SIG-M5 treated with dmso at 0.1 percent for 504 hours (cell line): ENCODE measurements around the gene CEP95.

Experiments
- DNase-seq: peaks from one replicate; lab custom pipeline; 2025; ENCODE audit not compliant: unreplicated experiment; lab: John Stamatoyannopoulos, UW

The CEP95 gene

DNA sequence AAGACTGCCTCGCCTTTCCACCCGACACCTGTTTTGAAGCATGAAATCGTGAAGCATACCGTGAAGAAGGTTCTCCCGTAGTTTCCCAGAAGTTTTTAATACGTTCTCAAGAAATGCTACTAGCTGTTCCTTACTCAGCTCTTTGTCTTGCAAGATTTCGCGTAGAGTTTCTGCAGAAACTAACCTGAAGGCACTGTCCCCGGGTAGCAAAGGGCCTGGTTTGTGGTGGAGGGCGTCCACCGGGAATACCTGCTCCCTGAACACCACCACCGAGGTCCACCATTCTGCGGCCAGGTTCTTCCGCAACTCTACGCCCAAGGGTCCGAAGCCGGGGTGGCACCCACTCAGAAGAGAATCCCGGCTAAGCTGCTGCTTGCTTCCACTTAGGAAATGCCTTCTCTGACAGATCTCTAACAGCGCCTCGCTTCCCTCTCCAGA lies 10.4 kb upstream of the CEP95 start:
- DNase-seq = peak; percentile 87

DNA sequence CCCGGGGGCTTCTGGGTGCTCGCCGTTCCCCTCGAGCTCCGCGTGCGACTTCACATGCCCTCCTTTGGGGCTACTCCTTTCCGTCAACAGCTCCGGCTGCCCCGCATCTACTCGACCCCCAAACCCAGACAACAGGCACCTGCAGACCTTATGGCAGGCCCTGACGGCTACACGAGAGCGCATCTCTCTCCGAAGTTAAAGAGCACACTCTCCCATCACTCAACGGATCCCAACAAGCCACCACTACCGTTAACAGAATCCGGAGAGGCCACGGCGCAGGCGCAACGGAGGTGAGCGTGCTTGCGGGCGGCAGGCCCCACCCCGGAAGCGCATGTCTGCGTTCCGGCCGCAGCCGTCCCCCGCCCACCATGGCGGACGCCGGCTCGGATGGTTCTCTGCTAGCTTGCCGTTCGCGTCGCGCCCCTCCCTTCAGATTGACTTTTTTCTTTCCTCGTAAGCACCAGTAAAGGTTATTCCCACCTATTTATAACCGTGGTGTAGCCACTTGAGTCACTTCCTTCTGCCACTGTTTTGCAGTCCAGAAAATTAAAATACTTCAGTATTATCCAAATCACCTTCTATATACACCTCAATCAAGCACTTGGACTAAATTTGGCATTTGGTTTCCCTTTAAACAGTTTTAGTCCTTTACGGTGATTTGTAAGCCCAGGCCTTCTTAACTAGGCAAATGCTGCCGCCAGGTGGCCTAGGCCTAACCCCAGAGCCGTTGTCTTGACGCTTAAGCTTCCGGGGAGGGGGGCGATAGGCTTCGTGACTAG lies 9.8 kb upstream of the CEP95 start, which contains the start of gene POLG2:
Gene POLG2 (minus strand): TSS at position 269 of the 779 bp plus-strand sequence. CDS start 86 bp downstream, at position 183.
- peak; percentile 97 for DNase-seq

DNA sequence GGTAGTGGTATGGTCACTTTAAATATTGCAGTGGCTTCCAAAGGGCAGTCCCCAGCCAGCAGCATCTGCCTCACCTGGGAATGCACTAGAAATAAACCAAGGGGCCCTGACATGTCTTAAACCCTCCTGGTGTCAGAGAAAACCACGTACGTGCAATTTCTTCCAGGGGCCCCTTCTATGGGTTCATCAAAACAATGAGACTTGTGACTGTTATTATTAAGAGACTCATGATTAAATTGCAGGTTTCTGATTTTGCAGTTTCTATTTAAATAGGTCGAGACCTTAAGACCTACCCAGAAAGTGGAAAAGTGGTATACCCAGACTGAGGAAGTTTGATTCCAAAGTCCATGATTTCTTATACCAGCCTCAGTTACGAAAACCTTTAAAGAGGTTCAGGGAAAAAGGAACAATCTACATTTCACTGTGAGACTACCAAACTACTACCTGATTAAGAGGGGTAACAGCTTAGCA lies 9.2 kb upstream of the CEP95 start:
- DNase-seq = no peak

DNA sequence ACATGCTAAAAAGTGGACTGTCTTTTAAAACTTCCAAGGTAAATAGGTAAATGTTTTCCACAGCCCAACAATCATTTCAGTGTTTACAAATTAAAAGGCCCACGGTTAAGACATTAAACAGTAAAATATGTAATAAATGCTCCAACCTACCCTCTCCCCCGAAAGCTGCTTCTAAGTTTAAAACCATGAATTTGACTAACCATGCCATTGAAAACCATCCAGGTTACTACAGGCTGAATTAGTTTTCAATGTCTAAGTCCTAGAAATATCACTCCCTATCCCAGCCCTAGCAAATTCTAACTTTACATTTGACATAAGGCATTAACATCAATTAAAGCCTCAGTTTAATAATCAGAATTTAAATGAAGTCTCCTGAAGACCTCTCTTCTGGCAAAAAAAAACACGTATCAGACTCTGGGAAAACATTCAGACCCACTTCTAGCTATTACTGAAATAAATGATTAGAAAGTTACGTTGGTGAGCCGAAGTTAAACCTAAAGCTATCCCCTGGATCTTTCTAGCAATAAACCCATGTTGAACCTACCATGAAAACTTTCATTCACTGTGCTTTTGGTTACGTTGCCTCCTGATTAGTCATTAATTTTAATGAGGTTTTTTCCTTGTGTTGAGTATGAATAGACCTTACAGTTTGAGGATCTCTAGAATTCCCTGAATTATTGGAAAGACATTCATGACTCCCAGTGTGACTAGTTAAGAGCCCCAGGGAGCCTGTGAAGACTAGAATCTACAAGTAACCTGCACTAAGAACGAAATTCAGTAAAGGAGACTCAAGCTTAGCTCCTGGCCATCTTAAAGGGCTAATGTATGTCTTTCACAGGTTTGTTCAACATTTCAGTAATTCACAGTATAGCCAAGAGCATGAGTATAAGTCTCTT lies 8.2 kb upstream of the CEP95 start:
- DNase-seq = no peak

- DNase-seq = no peak
These were observed 6.8 kb upstream of the CEP95 start for GRCh38 chr17:64499805-64500486.

DNA sequence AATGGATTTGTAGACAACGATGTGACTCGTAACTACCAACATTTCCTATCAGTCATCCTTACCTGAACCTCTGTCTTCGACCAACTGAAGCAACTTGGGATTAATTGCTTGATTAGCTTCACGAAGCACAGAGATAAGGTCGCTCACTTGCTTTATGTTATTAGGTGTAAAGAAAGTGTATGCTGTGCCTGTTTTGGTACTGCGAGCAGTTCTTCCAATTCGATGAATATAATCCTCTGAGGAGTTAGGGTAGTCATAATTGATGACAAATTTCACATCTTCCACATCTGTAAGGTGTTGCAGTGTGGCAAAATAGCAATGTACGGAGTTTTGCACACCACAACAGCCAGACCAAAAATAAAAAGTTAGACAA lies 6.3 kb upstream of the CEP95 start:
- DNase-seq = no peak

DNA sequence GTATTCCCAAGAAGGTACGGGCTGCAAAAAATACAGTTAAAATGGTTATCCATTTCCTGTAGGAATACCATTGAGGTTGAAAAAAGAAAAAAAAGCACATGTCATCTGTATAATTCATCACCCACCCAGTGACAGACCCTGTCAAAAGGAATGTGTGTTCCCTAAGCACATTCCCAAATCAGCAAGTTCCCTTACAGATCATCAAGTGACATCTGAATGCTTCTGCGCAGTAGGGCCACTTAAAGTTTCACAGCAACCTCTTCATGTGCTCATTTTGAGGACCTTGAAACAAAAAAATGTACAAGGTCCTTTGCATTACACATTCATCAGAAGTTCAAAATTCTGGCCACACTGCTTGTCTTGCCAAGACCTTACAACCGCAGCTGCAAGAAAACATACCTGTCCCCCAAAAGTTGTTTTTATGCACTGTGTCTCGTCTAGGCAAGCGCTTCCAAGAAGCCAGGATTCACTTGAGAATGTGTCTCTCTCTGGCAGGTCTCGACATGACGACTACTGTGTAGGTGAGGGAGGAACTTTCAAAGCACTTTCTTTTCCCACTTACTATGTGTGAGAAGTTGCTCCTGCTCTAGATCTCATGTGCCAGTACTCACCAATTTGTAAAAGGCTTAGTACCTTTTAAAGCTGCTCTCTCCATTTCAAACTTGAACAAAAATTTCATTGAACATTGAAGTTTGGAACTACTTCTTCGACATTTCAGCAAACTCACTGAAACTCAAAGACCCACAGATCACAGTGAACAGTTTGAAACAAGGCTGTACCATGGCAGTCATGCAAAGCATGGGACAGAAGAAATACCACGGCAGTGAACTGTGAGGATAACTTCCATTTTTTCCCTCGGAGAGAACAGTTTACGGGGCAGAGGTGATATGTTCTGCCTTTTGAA lies 5.7 kb upstream of the CEP95 start:
- DNase-seq = no peak

- DNase-seq = no peak
These were observed 4.8 kb upstream of the CEP95 start for GRCh38 chr17:64502021-64502420.

- no peak for DNase-seq
These were observed 4.0 kb upstream of the CEP95 start for GRCh38 chr17:64502809-64503208.

DNA sequence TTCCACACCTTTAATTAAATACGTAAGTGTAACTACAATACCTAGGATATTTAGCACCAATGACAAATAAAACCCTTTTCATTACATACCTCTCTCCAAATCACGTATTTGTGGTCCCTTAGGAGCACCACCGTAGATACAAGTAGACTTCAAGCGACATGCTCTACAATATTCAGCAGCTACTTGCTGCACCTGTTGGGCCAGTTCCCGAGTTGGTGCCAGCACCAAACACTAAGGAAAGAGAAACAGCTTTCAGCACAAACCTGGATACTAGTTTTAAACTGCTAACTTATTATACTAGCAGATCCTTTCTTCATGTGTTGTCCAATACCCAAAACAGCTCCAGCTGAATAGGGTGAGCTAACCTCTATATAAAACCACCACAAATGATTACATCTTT lies 3.4 kb upstream of the CEP95 start:
- DNase-seq = no peak

DNA sequence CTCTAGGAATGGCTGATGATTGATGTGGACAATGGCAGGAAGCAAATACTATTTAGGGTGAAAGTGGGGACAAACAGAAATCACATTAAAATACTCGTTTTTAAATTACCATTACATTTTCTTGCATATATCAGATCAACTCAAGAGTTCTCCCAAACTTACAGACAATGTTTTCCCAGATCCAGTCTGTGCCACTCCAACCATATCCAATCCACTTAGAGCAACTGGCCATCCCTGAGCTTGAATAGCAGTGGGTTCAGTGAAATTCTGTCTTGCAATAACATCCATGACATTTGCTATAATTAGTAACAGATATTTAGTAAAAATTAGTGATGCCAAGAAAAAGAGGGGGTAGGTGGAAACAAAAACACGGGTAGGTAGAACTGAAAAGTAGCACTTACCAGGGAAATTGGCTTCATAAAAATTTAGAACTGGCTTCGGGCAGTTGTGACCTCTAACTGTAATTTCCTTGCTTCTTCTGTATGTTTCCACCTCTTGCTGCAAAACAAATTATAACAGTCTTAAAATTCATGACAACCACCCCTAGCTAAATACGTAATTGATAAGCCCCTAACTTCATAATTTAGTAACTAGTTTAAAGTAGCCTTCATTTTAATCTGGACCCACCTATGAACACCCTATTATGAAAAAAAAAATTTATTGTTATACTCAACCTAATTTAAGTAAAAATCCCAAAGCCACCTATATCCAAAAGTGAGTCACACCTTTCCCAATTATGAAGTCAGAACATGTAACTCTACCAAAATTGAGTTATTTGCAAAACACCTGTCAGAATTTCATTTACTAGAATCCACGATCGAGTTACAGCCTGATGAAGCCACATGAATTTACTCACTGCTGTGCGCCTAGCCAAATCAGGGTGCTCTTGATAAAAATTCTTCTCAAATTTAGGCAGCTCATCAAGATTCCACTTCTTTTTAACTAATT lies 2.7 kb upstream of the CEP95 start:
- DNase-seq = no peak

- no peak for DNase-seq
These were observed 1.9 kb upstream of the CEP95 start for GRCh38 chr17:64504769-64505339.

DNA sequence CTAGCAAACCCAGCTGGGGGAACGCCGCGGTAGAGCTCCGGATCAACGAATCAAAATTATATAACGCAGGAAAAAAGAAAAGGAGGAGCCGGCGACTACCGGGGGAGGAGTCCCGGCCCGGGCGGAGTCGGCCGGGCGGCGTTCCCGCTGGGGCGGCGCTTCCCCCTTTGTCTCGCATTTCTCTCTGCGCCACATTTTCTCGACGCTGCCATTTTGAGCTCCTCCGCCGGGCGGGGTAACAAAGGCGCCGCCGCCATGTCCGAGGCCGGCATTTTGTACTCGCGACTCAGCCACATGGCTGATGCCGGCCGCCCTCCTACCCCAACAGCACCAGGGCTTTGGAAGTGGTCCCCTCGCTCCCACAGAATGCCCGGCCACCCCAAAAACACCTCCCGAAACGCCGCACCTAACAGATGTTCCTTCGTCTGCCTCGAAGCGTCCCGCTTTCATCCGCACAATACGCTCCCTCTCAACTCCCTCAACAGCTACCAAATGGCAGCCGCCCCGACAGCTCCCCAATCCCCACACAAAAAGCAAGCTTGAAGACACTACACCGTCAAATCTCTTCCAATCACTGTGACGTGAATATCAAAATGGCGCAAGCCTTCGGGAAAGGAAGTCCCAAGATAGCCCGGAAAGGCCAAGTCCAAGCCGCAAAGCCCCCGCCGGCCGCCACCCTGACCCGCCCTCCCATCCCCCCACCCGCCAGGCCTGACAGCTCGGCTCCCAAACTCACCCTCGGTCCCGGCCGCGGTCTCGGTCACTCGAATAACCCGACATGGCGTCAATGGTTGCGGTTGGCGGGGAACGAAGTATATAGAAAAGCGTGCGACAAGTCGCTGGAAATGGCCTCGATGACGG lies 1.2 kb upstream of the CEP95 start:
- DNase-seq = peak; percentile 87

GRCh38 chr17:64506201-64506575 lies 589 bp upstream of the CEP95 start, which contains the start of gene DDX5:
Gene DDX5 (minus strand): TSS chr17:64506289. CDS start chr17:64506119, 170 bp downstream.
- peak; percentile 100 for DNase-seq

- DNase-seq = peak; percentile 92
These were observed 621 bp downstream of the CEP95 start for GRCh38 chr17:64507413-64507782.

DNA sequence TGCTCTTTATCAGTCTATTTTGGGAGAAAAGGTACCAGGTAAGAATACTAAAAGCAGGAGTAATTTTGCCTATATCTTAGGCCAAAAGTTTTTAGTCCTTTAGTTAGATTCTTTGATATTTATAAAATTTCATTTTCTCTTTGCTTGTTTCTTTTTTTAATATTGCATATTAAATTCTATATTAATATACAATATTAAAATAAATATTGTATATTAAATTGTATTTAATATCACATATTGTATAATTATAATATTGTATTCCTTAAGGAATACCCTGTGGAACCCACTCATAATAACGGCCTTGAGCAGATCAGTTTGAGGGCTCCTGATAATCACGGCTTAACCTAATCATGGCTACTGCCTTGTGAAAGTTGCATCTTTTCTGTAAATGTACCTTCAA lies 1.9 kb downstream of the CEP95 start:
- no peak for DNase-seq

- no peak for DNase-seq
These were observed 2.4 kb downstream of the CEP95 start for GRCh38 chr17:64509179-64509578.

- no peak for DNase-seq
These were observed 8.6 kb downstream of the CEP95 start for GRCh38 chr17:64515419-64515818.
